Measurements from ENCODE around the gene NPY4R. TPM values are rescaled to one million over a fixed set of nuclear protein-coding genes. Genes with fewer than 3 reads are reported as not detected.

Gene NPY4R
- total and polyA plus RNA-seq, 2 experiments from 2014 or later, result not detected

Other genes starting within 250 kb of the NPY4R start
- not detected in 2 replicates for gene ANTXRL, start 179.0 kb downstream of the NPY4R start, total RNA-seq (2014; rRNA removed; shearing (Covaris generic))
- gene ANTXRL, start 179.0 kb downstream of the NPY4R start, polyA plus RNA-seq (2016; fragmentation: Nextera tagmentation; extraction: Ambion mirVana), result not detected in 2 replicates
- 2.2 and 6.6 TPM in 2 replicates for gene ANXA8L1, start 90.2 kb downstream of the NPY4R start, total RNA-seq (2014; rRNA removed; shearing (Covaris generic))
- gene ANXA8L1, start 90.2 kb downstream of the NPY4R start, polyA plus RNA-seq (2016; fragmentation: Nextera tagmentation; extraction: Ambion mirVana), result 1.8 and 2.0 TPM in 2 replicates
- gene GPRIN2, start 90.7 kb upstream of the NPY4R start, total RNA-seq (2014; rRNA removed; shearing (Covaris generic)), result not detected in 2 replicates
- not detected in 2 replicates for gene GPRIN2, start 90.7 kb upstream of the NPY4R start, polyA plus RNA-seq (2016; fragmentation: Nextera tagmentation; extraction: Ambion mirVana)
- 0.89 and 1.2 TPM in 2 replicates for gene SYT15, start 113.2 kb upstream of the NPY4R start, total RNA-seq (2014; rRNA removed; shearing (Covaris generic))
- gene SYT15, start 113.2 kb upstream of the NPY4R start, polyA plus RNA-seq (2016; fragmentation: Nextera tagmentation; extraction: Ambion mirVana), result 2.3 and 3.0 TPM in 2 replicates

Measured in GM23248 (cell line).